Transverse colon (tissue), 4 donors: ENCODE measurements around the gene EIF2S2.

Experiments used
- POLR2AphosphoS5 ChIP-seq, 3 donors: sonication (generic); formaldehyde crosslinking; IDR thresholded peaks; one replicate each; pipeline ENCODE4 v1.6.1; 2016; ENCODE audit warnings: antibody characterized with exemption in 3 of 3
- TF ChIP-seq, protein P1 (sequence below), 5 experiments: fragments of 200-600 bp in 3 of 5; fragments of 450-650 bp in 2 of 5; sonication (generic) in 3 of 5; IDR thresholded peaks; 1 replicate in 2 of 5; 2 replicates in 3 of 5; pipeline ENCODE4 v1.5.1; 2016 to 2017; ENCODE audit warnings: antibody characterized with exemption in 5 of 5, inconsistent platforms in 3 of 5, mild to moderate bottlenecking in 2 of 5, moderate library complexity in 1 of 5

- TF ChIP-seq POLR2AphosphoS5 (IDR thresholded peaks at IDR 0.05) = no peak
- TF ChIP-seq, protein P1, sequence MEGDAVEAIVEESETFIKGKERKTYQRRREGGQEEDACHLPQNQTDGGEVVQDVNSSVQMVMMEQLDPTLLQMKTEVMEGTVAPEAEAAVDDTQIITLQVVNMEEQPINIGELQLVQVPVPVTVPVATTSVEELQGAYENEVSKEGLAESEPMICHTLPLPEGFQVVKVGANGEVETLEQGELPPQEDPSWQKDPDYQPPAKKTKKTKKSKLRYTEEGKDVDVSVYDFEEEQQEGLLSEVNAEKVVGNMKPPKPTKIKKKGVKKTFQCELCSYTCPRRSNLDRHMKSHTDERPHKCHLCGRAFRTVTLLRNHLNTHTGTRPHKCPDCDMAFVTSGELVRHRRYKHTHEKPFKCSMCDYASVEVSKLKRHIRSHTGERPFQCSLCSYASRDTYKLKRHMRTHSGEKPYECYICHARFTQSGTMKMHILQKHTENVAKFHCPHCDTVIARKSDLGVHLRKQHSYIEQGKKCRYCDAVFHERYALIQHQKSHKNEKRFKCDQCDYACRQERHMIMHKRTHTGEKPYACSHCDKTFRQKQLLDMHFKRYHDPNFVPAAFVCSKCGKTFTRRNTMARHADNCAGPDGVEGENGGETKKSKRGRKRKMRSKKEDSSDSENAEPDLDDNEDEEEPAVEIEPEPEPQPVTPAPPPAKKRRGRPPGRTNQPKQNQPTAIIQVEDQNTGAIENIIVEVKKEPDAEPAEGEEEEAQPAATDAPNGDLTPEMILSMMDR (IDR thresholded peaks at IDR 0.05) = no peak
These were observed 43.8 kb upstream of the EIF2S2 start for GRCh38 chr20:34155836-34156235.
